GM19397 (cell line): ENCODE results near the gene NRGN.

Experiments used
- ATAC-seq: cut with Tn5 transposase; IDR thresholded peaks from one replicate; pipeline ENCODE4 v1.9.1; 2021; ENCODE audit warnings: mild to moderate bottlenecking, moderate library complexity; ENCODE audit not compliant: unreplicated experiment

The NRGN gene

GRCh38 chr11:124778281-124778680 is 38.5 kb downstream of the NRGN start:
- ATAC-seq = no peak

DNA sequence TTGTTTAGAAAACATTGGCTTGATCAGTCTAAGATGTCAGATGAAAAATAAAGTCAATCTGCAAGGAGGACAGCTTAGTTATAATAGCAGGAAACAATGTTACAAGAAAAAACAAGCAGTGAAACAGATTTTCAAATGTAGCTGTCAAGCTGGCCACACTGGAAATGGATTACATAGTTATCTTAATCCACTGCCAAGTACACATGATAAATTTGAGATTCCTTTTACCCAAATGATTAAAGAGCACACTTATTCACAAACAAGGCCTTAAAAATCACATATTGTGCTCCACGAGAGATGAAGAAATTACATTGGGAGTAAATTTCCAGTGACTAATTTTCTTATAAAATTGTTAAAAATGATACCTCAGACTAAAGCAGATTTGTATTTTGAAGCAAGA is 39.8 kb downstream of the NRGN start:
- ATAC-seq = no peak

DNA sequence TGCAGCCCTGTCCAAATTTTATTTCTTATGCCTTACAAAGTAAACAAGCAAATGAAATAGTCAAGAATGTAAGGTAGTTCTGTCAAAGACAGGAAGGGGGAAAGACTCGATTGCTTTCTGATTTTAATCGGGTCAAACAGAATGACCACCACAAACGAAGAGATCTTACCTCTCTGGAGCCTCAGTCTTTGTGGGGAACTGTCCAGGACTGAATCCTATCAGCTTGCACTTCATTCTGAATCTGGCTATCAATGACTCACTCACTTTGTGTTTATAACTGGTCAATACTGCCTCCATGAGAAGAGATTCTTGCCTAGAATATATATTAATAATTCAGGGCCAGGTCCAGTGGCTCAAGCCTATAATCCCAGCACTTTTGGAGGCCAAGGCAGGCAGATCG is 43.3 kb downstream of the NRGN start:
- ATAC-seq = no peak

- ATAC-seq = no peak
Measured at GRCh38 chr11:124784051-124784450, 44.3 kb downstream of the NRGN start.

- ATAC-seq = no peak
Measured at GRCh38 chr11:124788521-124788920, 48.8 kb downstream of the NRGN start.

DNA sequence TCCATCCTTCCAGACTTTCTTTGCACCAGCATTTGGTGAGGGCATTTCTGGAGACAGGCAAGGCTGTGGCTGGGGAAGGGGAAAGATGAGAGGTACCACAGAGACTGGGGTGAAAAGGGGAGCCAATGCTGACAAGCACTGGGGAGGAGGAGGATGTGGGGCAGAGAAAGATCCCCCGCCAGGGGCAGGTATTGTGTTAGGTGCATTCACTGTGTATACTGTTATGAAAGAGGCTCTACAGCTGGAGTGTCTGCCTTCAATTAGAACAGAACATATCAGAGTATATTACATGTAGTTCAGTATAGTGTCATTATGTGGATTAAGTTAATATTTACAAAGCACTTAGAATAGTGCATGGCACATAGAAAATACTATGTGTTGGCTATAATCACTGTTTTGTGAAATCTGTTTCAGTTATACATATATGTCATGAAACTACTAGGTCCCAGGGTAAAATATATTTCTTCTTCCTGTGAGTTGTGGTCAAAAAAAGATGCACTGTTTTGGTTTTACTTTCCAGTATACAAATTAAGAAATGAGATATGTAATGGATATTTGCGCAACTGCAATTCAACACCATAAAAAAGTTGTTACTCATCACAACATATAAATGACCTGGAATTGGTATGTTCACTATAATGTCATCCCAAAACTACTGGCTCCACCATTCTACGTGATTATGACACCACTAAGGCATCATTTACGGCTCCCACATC is 52.0 kb downstream of the NRGN start:
- peak; percentile 56 for ATAC-seq

DNA sequence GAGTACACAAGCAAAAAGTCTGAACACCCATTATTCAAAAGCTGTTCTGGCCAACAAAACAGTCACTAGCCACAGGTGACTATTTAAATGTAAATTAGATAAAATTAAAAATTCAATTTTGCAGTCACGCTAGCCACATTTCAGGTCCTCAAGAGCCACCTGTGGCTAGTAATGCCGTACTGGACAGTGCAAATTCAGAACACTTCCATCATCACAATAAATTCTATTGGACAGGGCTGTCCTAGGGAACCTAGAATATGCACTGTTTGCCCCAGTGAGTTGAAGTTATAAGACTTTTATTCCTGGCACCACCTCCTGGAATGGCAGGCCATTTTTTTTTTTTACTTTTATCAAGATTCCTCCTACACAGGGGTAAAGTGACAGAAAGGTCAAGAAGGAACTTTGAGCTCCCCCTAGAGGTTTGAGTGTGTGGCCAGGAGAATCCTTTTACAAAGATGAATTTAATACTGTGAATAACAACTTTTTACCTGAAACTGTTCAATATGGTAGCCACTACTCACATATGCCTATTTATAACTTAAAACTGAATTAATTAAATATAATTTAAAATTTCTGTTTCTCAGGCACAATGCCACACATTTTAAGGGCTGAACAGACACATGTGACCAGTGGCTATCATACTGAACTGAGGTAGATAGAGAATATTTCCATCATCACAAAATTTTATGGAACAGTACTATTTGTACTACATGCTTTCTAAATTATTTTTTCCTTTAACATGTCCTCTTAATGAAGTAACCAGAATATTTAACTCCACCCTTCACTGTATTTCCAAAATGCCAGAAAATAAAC is 53.9 kb downstream of the NRGN start:
- peak; percentile 62 for ATAC-seq

GRCh38 chr11:124796312-124796711 is 56.6 kb downstream of the NRGN start:
- ATAC-seq = no peak
